ENCODE measurements around the gene ZDHHC22.

DNA sequence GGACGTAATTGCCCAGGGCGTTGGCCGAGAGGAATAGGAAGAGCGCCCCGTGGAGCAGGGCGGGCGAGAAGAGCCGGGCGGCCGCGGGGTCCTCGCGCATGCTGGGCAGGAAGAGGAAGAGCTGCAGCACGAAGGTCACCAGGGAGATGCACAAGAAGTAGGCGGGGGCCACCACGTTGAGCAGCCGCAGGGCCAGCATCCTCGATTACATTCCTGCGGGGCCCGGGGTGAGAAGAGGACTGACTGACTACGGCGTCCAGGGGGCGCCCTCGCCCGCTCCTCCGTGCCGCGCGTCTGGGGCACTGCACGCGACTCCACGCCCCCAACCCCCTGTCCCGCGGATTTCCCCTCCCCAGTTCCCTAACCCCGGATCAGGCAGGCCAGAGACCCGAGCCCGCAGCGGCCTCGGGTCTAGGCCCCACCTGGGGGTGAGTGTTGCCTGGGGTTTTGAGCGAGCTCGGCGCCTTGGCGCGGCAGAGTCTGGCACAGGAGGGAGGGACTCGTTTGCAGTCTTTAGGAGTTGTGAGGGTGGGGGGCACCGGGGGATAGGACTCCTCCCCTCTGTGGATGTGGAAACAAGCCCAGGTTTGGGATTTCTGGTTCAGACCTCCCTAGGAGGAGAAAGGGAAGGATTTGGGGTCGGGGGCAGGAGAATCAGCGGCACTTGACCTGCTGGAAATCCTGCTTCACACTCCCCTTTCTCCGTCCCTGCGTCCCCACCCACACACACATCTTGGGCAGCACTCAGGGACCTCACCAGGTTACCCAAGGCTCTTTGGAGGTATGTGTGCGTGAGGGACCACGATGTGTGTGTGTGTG lies 1.8 kb downstream of the ZDHHC22 start:
- TF ChIP-seq, protein P1, sequence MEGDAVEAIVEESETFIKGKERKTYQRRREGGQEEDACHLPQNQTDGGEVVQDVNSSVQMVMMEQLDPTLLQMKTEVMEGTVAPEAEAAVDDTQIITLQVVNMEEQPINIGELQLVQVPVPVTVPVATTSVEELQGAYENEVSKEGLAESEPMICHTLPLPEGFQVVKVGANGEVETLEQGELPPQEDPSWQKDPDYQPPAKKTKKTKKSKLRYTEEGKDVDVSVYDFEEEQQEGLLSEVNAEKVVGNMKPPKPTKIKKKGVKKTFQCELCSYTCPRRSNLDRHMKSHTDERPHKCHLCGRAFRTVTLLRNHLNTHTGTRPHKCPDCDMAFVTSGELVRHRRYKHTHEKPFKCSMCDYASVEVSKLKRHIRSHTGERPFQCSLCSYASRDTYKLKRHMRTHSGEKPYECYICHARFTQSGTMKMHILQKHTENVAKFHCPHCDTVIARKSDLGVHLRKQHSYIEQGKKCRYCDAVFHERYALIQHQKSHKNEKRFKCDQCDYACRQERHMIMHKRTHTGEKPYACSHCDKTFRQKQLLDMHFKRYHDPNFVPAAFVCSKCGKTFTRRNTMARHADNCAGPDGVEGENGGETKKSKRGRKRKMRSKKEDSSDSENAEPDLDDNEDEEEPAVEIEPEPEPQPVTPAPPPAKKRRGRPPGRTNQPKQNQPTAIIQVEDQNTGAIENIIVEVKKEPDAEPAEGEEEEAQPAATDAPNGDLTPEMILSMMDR (IDR thresholded peaks at IDR 0.05; ENCODE audit: low read length): peak; percentile 70
- no peak for TF ChIP-seq EZH2 (IDR thresholded peaks at IDR 0.05; ENCODE audit: borderline replicate concordance, low read length)

Data from OCI-LY1 (cell line).